Adrenal gland (tissue), 12 donors: ENCODE data around the gene DENND1C. TPM values are rescaled to one million over a fixed set of nuclear protein-coding genes. Genes with fewer than 3 reads are reported as not detected.

ENCODE experiments used
- DNase-seq, 7 donors: peaks; one replicate each; pipeline ENCODE4 v3.0.0-alpha.2; 2019 to 2020
- H3K27ac ChIP-seq, 5 donors: fragments of 200-600 bp; sonication (generic) in 4 of 5; 1 replicate in 3 of 5; 2 replicates in 2 of 5; pipeline versions ENCODE4 v1.5.1 to v1.8.0; 2016 to 2020; ENCODE audit warnings: mild to moderate bottlenecking in 1 of 5
- H3K27me3 ChIP-seq: fragments of 200-600 bp; 2 replicates; pipeline ENCODE4 v1.8.0; 2021
- H3K36me3 ChIP-seq, 2 donors: fragments of 200-600 bp; replicated peaks in 1 of 2; 1 replicate in 1 of 2; 2 replicates in 1 of 2; pipeline versions ENCODE4 v1.5.1 to v1.8.0; 2018 to 2022
- H3K4me1 ChIP-seq, 2 donors: fragments of 200-600 bp; replicated peaks in 1 of 2; 1 replicate in 1 of 2; 2 replicates in 1 of 2; pipeline versions ENCODE4 v1.5.1 to v1.8.0; 2018 to 2021
- H3K4me3 ChIP-seq, 4 donors: fragments of 200-600 bp; sonication (generic) in 3 of 4; one replicate each; pipeline ENCODE4 v1.5.1; 2016 to 2018
- H3K9me3 ChIP-seq, 3 donors: fragments of 200-600 bp; sonication (generic) in 1 of 3; replicated peaks in 1 of 3; 1 replicate in 2 of 3; 2 replicates in 1 of 3; pipeline versions ENCODE4 v1.5.1 to v1.8.0; 2016 to 2021
- POLR2A ChIP-seq, 2 donors: fragments of 450-650 bp; IDR thresholded peaks; one replicate each; pipeline ENCODE4 v1.6.1; 2017; ENCODE audit warnings: antibody characterized with exemption in 2 of 2, mild to moderate bottlenecking in 2 of 2, moderate library complexity in 1 of 2
- WGBS, 4 donors: extraction: QIAGEN DNeasy Blood & Tissue Kit in 2 of 4; methylation state at CpG; one replicate each; pipeline versions ENCODE4 v1.1.5 to v1.1.7; 2013 to 2017; 5-methylcytosine and 5-hydroxymethylcytosine counted together
- intact Hi-C, 2 donors: fragments of 100-400 bp; cut with DNase I; formaldehyde crosslinking; loops; one replicate each; pipeline versions ENCODE4 v1.14.1 to v1.15.0; 2022 to 2023
- polyA plus RNA-seq, 3 donors: library from polyadenylated mRNA; stranded (reverse); fragments of 200-250 nt in 2 of 3; fragments of 350-450 nt in 1 of 3; fragmentation: Illumina TruSeq in 1 of 3; extraction: RNeasy Lipid Tissue Mini Kit (QIAGEN cat#74804) in 1 of 3; gene quantifications; one replicate each; pipeline ENCODE4 v1.2.3, GENCODE V29; 2013 to 2014
- small RNA-seq, 2 donors: library from RNA; depleted of rRNA; stranded (forward); fragments of <200 nt; gene quantifications; one replicate each; pipeline ENCODE3, GENCODE V24; 2016
- total RNA-seq, 9 donors: library from RNA; depleted of rRNA in 4 of 9; stranded (reverse); fragments of >200 nt in 4 of 9; fragments of 120-200 nt in 1 of 9; fragmentation: NEBNext Ultra II Directional in 1 of 9; extraction: Animal tissue kit (Norgen Biotek cat#: 25700) in 1 of 9; gene quantifications; one replicate each; pipeline versions ENCODE4 v1.1.0 to v1.2.4, GENCODE V29; 2013 to 2023
- TF ChIP-seq, protein P1 (sequence below), 6 experiments: fragments of 450-650 bp in 4 of 6; fragments of 200-600 bp in 2 of 6; sonication (generic) in 1 of 6; IDR thresholded peaks; 1 replicate in 5 of 6; 2 replicates in 1 of 6; pipeline versions ENCODE4 v1.5.1 to v1.8.0; 2016 to 2021; ENCODE audit warnings: antibody characterized with exemption in 6 of 6, mild to moderate bottlenecking in 2 of 6, moderate library complexity in 1 of 6
- donor health status: healthy with polysubstance abuse.
- donor health status: Bipolar disorder and iron deficiency.
- donor health status: DM: yes; HTN: yes; CAD: no.
- donor health status: DM: no; HTN: no; CAD: no.
- donor health status: DM: no; HTN: no; CAD: no.
- donor health status: DM: yes; HTN: yes; CAD: no.

DENND1C gene
- total and polyA plus RNA-seq, 12 donors, result 0.66 to 12.1 (median 4.4) TPM

DNA sequence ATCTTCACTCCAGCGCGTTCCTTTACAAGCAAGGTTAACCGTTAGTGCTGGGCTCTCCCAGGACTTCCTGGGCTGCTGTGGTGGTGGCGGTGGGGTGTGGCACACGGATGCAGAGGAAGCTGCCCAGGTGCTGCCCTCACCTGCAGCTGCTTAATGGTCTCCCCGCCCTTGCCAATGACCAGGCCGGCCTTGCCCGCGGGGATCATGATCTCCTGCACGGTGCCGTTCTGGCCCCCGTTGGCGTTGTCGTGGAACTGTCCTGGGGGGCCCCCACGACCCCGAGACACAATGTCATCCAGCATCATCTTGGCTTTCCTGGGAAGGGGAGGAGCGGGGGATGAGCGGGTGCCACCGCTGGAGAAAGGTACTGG is 63.0 kb downstream of the DENND1C start:
- H3K4me3 ChIP-seq, result no peak overlapping the region
- 76 to 79% (median 79%) methylated on average over 12 to 19 of the region's 19 CpGs for whole genome bisulfite sequencing, 4 donors
- no peak for TF ChIP-seq POLR2A (IDR thresholded peaks at IDR 0.05)
- TF ChIP-seq, protein P1, sequence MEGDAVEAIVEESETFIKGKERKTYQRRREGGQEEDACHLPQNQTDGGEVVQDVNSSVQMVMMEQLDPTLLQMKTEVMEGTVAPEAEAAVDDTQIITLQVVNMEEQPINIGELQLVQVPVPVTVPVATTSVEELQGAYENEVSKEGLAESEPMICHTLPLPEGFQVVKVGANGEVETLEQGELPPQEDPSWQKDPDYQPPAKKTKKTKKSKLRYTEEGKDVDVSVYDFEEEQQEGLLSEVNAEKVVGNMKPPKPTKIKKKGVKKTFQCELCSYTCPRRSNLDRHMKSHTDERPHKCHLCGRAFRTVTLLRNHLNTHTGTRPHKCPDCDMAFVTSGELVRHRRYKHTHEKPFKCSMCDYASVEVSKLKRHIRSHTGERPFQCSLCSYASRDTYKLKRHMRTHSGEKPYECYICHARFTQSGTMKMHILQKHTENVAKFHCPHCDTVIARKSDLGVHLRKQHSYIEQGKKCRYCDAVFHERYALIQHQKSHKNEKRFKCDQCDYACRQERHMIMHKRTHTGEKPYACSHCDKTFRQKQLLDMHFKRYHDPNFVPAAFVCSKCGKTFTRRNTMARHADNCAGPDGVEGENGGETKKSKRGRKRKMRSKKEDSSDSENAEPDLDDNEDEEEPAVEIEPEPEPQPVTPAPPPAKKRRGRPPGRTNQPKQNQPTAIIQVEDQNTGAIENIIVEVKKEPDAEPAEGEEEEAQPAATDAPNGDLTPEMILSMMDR (IDR thresholded peaks at IDR 0.05), result no peak
- peaks cover 3 to 36% of the 10 kb centered on the region in 2 donors for H3K4me1 ChIP-seq
- H3K27ac ChIP-seq, result peak overlapping the region in 1 of 5 donors; percentile 73
- no peaks in the 10 kb centered on the region for H3K9me3 ChIP-seq
- H3K36me3 ChIP-seq, result peaks cover 0 to 78% of the 10 kb centered on the region in 2 donors
- H3K27me3 ChIP-seq, result no peaks in the 10 kb centered on the region
- intact Hi-C loops, result no loop called here
- no peak for DNase-seq

DNA sequence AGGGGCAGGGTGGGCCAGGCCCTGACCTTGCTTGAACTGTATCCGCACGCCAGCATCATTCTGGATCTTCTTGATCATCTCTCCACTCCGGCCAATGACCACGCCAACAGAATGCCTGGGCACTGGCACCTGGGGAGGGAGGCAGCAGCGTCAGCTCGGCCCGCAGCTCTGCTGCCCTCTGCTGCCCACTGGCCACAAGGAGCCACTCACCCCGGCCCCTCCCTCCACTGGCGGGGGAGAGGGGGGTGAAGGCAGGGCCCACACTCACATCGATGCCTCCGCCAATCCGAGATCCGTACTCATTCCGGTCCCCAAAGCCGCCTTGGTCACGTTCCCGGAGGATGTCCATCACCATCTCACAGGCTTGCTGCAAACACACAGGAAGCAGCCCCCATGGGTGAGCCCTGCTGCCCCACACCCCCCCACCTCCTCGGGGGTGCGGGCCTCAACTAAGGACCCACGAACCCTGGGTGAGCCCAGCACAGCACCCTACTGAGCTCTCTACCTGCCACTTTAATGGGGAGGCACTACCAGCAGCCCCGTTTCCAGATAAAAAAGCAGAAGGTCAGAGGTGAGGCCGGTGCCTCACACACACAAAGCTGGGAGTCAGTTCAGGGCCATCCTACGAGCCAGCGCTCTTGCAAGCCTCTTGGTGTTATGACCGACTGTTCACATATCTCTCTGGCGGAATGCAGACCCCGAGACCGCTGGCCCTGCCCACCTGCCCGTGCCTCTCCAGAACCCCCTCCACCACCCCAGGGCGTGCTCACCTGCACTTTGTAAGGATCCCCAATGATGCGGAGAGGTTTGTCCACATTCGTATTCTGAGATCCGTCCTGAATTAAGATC is 63.6 kb downstream of the DENND1C start:
- Histone ChIP-seq H3K9me3 (no peaks in the 10 kb centered on the region), H3K27ac (peak overlapping the region in 4 of 5 donors; percentile 5 to 73 (median 38)), H3K4me1 (peaks cover under 1 to 30% of the 10 kb centered on the region in 2 donors), H3K4me3 (no peak overlapping the region), H3K36me3 (peaks cover 0 to 78% of the 10 kb centered on the region in 2 donors), H3K27me3 (no peaks in the 10 kb centered on the region)
- no peak for TF ChIP-seq POLR2A (IDR thresholded peaks at IDR 0.05)
- TF ChIP-seq, protein P1 (IDR thresholded peaks at IDR 0.05), result peak; percentile 36 to 75 (median 60)
- 47 to 55% (median 51%) methylated on average over 11 to 33 of the region's 33 CpGs for WGBS, 4 donors
- intact Hi-C loops, result no loop called here
- peak; percentile 70 to 87 (median 77) for DNase-seq

Small RNAs within 50 kb of the gene (small RNA-seq; reads per million reads assigned to genes)
- 0 reads per million in 2 donors for gene AC010503.2

Other genes starting within 250 kb of the DENND1C start
- gene MLLT1, start 201.8 kb downstream of the DENND1C start, total RNA-seq, result 10 to 100 TPM in 8 of 9 donors, 1 to 10 TPM in 1; 9.3 to 66.3 (median 22.8) TPM
- 10 to 100 TPM; 10.4 to 41.1 (median 33.6) TPM for gene MLLT1, start 201.8 kb downstream of the DENND1C start, polyA plus RNA-seq
- under 1 TPM in 1 of 9 donors, not detected in 8; 0.11 TPM for gene ACER1, start 148.2 kb downstream of the DENND1C start, total RNA-seq
- gene ACER1, start 148.2 kb downstream of the DENND1C start, polyA plus RNA-seq, result under 1 TPM in 1 of 3 donors, not detected in 2; 0.16 TPM
- 100 to 1,000 TPM in 5 of 9 donors, 10 to 100 TPM in 4; 81.6 to 151 (median 101) TPM for gene CLPP, start 120.3 kb downstream of the DENND1C start, total RNA-seq
- gene CLPP, start 120.3 kb downstream of the DENND1C start, polyA plus RNA-seq, result 10 to 100 TPM; 35.7 to 69.8 (median 57.2) TPM
- gene ALKBH7, start 109.0 kb downstream of the DENND1C start, total RNA-seq, result 100 to 1,000 TPM in 3 of 9 donors, 10 to 100 TPM in 6; 63.8 to 137 (median 86.8) TPM
- gene ALKBH7, start 109.0 kb downstream of the DENND1C start, polyA plus RNA-seq, result 10 to 100 TPM in 2 of 3 donors, 1 to 10 TPM in 1; 3.2 to 59.2 (median 52.9) TPM
- gene PSPN, start 105.9 kb downstream of the DENND1C start, total RNA-seq, result 1 to 10 TPM in 7 of 9 donors, under 1 TPM in 2; 0.48 to 3.6 (median 1.3) TPM
- gene PSPN, start 105.9 kb downstream of the DENND1C start, polyA plus RNA-seq, result 1 to 10 TPM in 1 of 3 donors, under 1 TPM in 2; 0.67 to 2.3 (median 0.86) TPM
- gene GTF2F1, start 88.6 kb downstream of the DENND1C start, total RNA-seq, result 10 to 100 TPM; 29.0 to 67.3 (median 48.6) TPM
- gene GTF2F1, start 88.6 kb downstream of the DENND1C start, polyA plus RNA-seq, result 10 to 100 TPM; 57.1 to 79.1 (median 73.1) TPM
- 100 to 1,000 TPM in 6 of 9 donors, 10 to 100 TPM in 3; 44.6 to 261 (median 143) TPM for gene KHSRP, start 57.0 kb downstream of the DENND1C start, total RNA-seq
- 100 to 1,000 TPM in 1 of 3 donors, 10 to 100 TPM in 2; 59.1 to 175 (median 67.7) TPM for gene KHSRP, start 57.0 kb downstream of the DENND1C start, polyA plus RNA-seq
- under 1 TPM in 4 of 9 donors, not detected in 5; 0.18 to 0.46 (median 0.29) TPM for gene SLC25A41, start 48.0 kb downstream of the DENND1C start, total RNA-seq
- 1 to 10 TPM in 1 of 3 donors, under 1 TPM in 1, not detected in 1; 0.54 to 1.4 TPM for gene SLC25A41, start 48.0 kb downstream of the DENND1C start, polyA plus RNA-seq
- gene SLC25A23, start 22.0 kb downstream of the DENND1C start, total RNA-seq, result 100 to 1,000 TPM in 3 of 9 donors, 10 to 100 TPM in 6; 41.2 to 189 (median 74.3) TPM
- 10 to 100 TPM; 43.2 to 54.7 (median 49.3) TPM for gene SLC25A23, start 22.0 kb downstream of the DENND1C start, polyA plus RNA-seq
- gene CRB3, start 17.5 kb downstream of the DENND1C start, total RNA-seq, result under 1 TPM in 5 of 9 donors, not detected in 4; 0.28 to 0.95 (median 0.72) TPM
- 1 to 10 TPM in 1 of 3 donors, under 1 TPM in 1, not detected in 1; 0.51 to 1.4 TPM for gene CRB3, start 17.5 kb downstream of the DENND1C start, polyA plus RNA-seq
- gene TUBB4A, start 20.5 kb upstream of the DENND1C start, total RNA-seq, result 100 to 1,000 TPM in 6 of 9 donors, 10 to 100 TPM in 3; 60.1 to 752 (median 166) TPM
- 100 to 1,000 TPM in 1 of 3 donors, 10 to 100 TPM in 2; 50.4 to 560 (median 63.1) TPM for gene TUBB4A, start 20.5 kb upstream of the DENND1C start, polyA plus RNA-seq
- 1 to 10 TPM in 4 of 9 donors, under 1 TPM in 4, not detected in 1; 0.50 to 1.6 (median 0.89) TPM for gene TNFSF9, start 49.2 kb upstream of the DENND1C start, total RNA-seq
- under 1 TPM; 0.16 to 0.40 (median 0.32) TPM for gene TNFSF9, start 49.2 kb upstream of the DENND1C start, polyA plus RNA-seq
- under 1 TPM in 1 of 9 donors, not detected in 8; 0.27 TPM for gene CD70, start 109.4 kb upstream of the DENND1C start, total RNA-seq
- gene CD70, start 109.4 kb upstream of the DENND1C start, polyA plus RNA-seq, result under 1 TPM in 1 of 3 donors, not detected in 2; 0.34 TPM
- 1 to 10 TPM in 2 of 9 donors, under 1 TPM in 6, not detected in 1; under 0.01 to 2.5 (median 0.56) TPM for gene TNFSF14, start 188.4 kb upstream of the DENND1C start, total RNA-seq
- 1 to 10 TPM in 2 of 3 donors, under 1 TPM in 1; 0.60 to 3.5 (median 3.0) TPM for gene TNFSF14, start 188.4 kb upstream of the DENND1C start, polyA plus RNA-seq
- 1,000 to 10,000 TPM in 8 of 9 donors, 1 to 10 TPM in 1; 2.4 to 5,179 (median 2,017) TPM for gene C3, start 238.9 kb upstream of the DENND1C start, total RNA-seq
- 1,000 to 10,000 TPM; 1,199 to 4,143 (median 3,889) TPM for gene C3, start 238.9 kb upstream of the DENND1C start, polyA plus RNA-seq